Central memory CD8-positive, alpha-beta T cell (primary cell): Measurements from ENCODE around the gene CDK19.
A peak's percentile ranks its signal among the peaks of the same experiment; 100 is the strongest.
"Not testable (repeated sequence)": the region's sequence is repeated elsewhere in the genome, so short reads cannot be mapped to it uniquely, and the experiment has no call there.

Experiments used
- ATAC-seq: fragments of 150-1000 bp; cut with Tn5 transposase; replicated peaks from 2 replicates; pipeline ENCODE4 v1.10.0; 2022; ENCODE audit warnings: mild to moderate bottlenecking, moderate FRiP score, moderate number of reproducible peaks; ENCODE audit not compliant: poor library complexity, severe bottlenecking; ENCODE audit errors: extremely low read depth
- DNase-seq, 2 donors: peaks; one replicate each; pipeline ENCODE4 v3.0.0; 2021; ENCODE audit warnings: low spot score in 2 of 2
- H3K27ac Mint-ChIP-seq: one replicate; pipeline ENCODE4 v1.8.0; 2022; ENCODE audit warnings: low read depth, mild to moderate bottlenecking, moderate library complexity, mixed read lengths
- H3K27me3 Mint-ChIP-seq: one replicate; pipeline ENCODE4 v1.8.0; 2022; ENCODE audit warnings: mixed read lengths
- H3K36me3 Mint-ChIP-seq: one replicate; pipeline ENCODE4 v1.8.0; 2022; ENCODE audit warnings: mild to moderate bottlenecking, moderate library complexity, mixed read lengths; ENCODE audit not compliant: insufficient read depth
- H3K4me1 Mint-ChIP-seq: one replicate; pipeline ENCODE4 v1.8.0; 2022; ENCODE audit warnings: mixed read lengths
- H3K4me3 Mint-ChIP-seq: one replicate; pipeline ENCODE4 v1.8.0; 2022; ENCODE audit warnings: mild to moderate bottlenecking, moderate library complexity, mixed read lengths
- H3K9me3 Mint-ChIP-seq: one replicate; pipeline ENCODE4 v1.8.0; 2022; ENCODE audit warnings: mixed read lengths

CDK19 gene

GRCh38 chr6:110802175-110802574 lies 13.1 kb downstream of the CDK19 start:
- H3K36me3 Mint-ChIP-seq, H3K27me3 Mint-ChIP-seq, H3K4me3 Mint-ChIP-seq, ATAC-seq, DNase-seq, H3K9me3 Mint-ChIP-seq, H3K27ac Mint-ChIP-seq: not testable (repeated sequence)
- peaks cover 31% of the 10 kb centered on the region for H3K4me1 Mint-ChIP-seq

GRCh38 chr6:110800839-110801196 lies 14.5 kb downstream of the CDK19 start:
- no peak overlapping the region for H3K4me3 Mint-ChIP-seq
- peaks cover 31% of the 10 kb centered on the region for H3K4me1 Mint-ChIP-seq
- H3K9me3 Mint-ChIP-seq: no peaks in the 10 kb centered on the region
- H3K36me3 Mint-ChIP-seq: no peaks in the 10 kb centered on the region
- H3K27ac Mint-ChIP-seq: no peak overlapping the region
- DNase-seq (no peak), ATAC-seq (no peak)
- H3K27me3 Mint-ChIP-seq: no peaks in the 10 kb centered on the region

- DNase-seq (no peak), ATAC-seq (no peak)
- H3K27ac Mint-ChIP-seq: no peak overlapping the region
- H3K4me1 Mint-ChIP-seq: peaks cover 29% of the 10 kb centered on the region
- H3K9me3 Mint-ChIP-seq: no peaks in the 10 kb centered on the region
- no peaks in the 10 kb centered on the region for H3K36me3 Mint-ChIP-seq
- H3K27me3 Mint-ChIP-seq: no peaks in the 10 kb centered on the region
- no peak overlapping the region for H3K4me3 Mint-ChIP-seq
These were observed 15.0 kb downstream of the CDK19 start for GRCh38 chr6:110800196-110800838.

GRCh38 chr6:110799655-110800054 lies 15.6 kb downstream of the CDK19 start:
- DNase-seq (no peak), ATAC-seq (no peak)
- H3K27ac Mint-ChIP-seq: no peak overlapping the region
- no peaks in the 10 kb centered on the region for H3K27me3 Mint-ChIP-seq
- no peaks in the 10 kb centered on the region for H3K9me3 Mint-ChIP-seq
- peaks cover 23% of the 10 kb centered on the region for H3K4me1 Mint-ChIP-seq
- no peak overlapping the region for H3K4me3 Mint-ChIP-seq
- no peaks in the 10 kb centered on the region for H3K36me3 Mint-ChIP-seq

- H3K36me3 Mint-ChIP-seq: no peaks in the 10 kb centered on the region
- no peak overlapping the region for H3K4me3 Mint-ChIP-seq
- H3K4me1 Mint-ChIP-seq: peaks cover 23% of the 10 kb centered on the region
- no peak overlapping the region for H3K27ac Mint-ChIP-seq
- no peaks in the 10 kb centered on the region for H3K9me3 Mint-ChIP-seq
- no peak for DNase-seq
- no peak for ATAC-seq
- no peaks in the 10 kb centered on the region for H3K27me3 Mint-ChIP-seq
These were observed 16.1 kb downstream of the CDK19 start for GRCh38 chr6:110799189-110799588.

- no peak for DNase-seq
- H3K36me3 Mint-ChIP-seq: no peaks in the 10 kb centered on the region
- H3K4me1 Mint-ChIP-seq: peaks cover 11% of the 10 kb centered on the region
- no peaks in the 10 kb centered on the region for H3K9me3 Mint-ChIP-seq
- H3K4me3 Mint-ChIP-seq: no peak overlapping the region
- H3K27me3 Mint-ChIP-seq: no peaks in the 10 kb centered on the region
- no peak for ATAC-seq
- H3K27ac Mint-ChIP-seq: no peak overlapping the region
These were observed 20.0 kb downstream of the CDK19 start for GRCh38 chr6:110795271-110795670.

- peaks cover 43% of the 10 kb centered on the region for H3K4me1 Mint-ChIP-seq
- H3K27ac Mint-ChIP-seq: no peak overlapping the region
- H3K9me3 Mint-ChIP-seq: no peaks in the 10 kb centered on the region
- H3K27me3 Mint-ChIP-seq: no peaks in the 10 kb centered on the region
- H3K36me3 Mint-ChIP-seq: no peaks in the 10 kb centered on the region
- no peak overlapping the region for H3K4me3 Mint-ChIP-seq
- DNase-seq (no peak), ATAC-seq (no peak)
These were observed 28.6 kb downstream of the CDK19 start for GRCh38 chr6:110786696-110787095.

GRCh38 chr6:110786271-110786670 lies 29.0 kb downstream of the CDK19 start:
- Mint-ChIP-seq H3K4me1 (peaks cover 48% of the 10 kb centered on the region), H3K27ac (no peak overlapping the region), H3K9me3 (no peaks in the 10 kb centered on the region), H3K27me3 (no peaks in the 10 kb centered on the region), H3K36me3 (no peaks in the 10 kb centered on the region), H3K4me3 (no peak overlapping the region)
- ATAC-seq (no peak), DNase-seq (no peak)

- no peak for ATAC-seq
- H3K27ac Mint-ChIP-seq: peak overlapping the region; percentile 77
- H3K27me3 Mint-ChIP-seq: no peaks in the 10 kb centered on the region
- DNase-seq: no peak
- no peaks in the 10 kb centered on the region for H3K36me3 Mint-ChIP-seq
- H3K4me1 Mint-ChIP-seq: peaks cover 52% of the 10 kb centered on the region
- no peaks in the 10 kb centered on the region for H3K9me3 Mint-ChIP-seq
- no peak overlapping the region for H3K4me3 Mint-ChIP-seq
These were observed 30.7 kb downstream of the CDK19 start for GRCh38 chr6:110784610-110784979.

GRCh38 chr6:110781522-110782214 lies 33.6 kb downstream of the CDK19 start:
- H3K4me1 Mint-ChIP-seq: peaks cover 52% of the 10 kb centered on the region
- H3K27me3 Mint-ChIP-seq: no peaks in the 10 kb centered on the region
- no peak overlapping the region for H3K4me3 Mint-ChIP-seq
- H3K9me3 Mint-ChIP-seq: no peaks in the 10 kb centered on the region
- no peak for ATAC-seq
- no peaks in the 10 kb centered on the region for H3K36me3 Mint-ChIP-seq
- no peak overlapping the region for H3K27ac Mint-ChIP-seq
- DNase-seq: no peak

- no peak for DNase-seq
- Mint-ChIP-seq H3K36me3 (no peaks in the 10 kb centered on the region), H3K27me3 (no peaks in the 10 kb centered on the region), H3K27ac (no peak overlapping the region), H3K4me3 (no peak overlapping the region), H3K9me3 (no peaks in the 10 kb centered on the region), H3K4me1 (peaks cover 24% of the 10 kb centered on the region)
- ATAC-seq: no peak
These were observed 36.9 kb downstream of the CDK19 start for GRCh38 chr6:110778333-110778732.

GRCh38 chr6:110777636-110778035 lies 37.6 kb downstream of the CDK19 start:
- Mint-ChIP-seq H3K4me3 (no peak overlapping the region), H3K27me3 (no peaks in the 10 kb centered on the region), H3K9me3 (no peaks in the 10 kb centered on the region), H3K27ac (no peak overlapping the region), H3K36me3 (no peaks in the 10 kb centered on the region), H3K4me1 (peaks cover 18% of the 10 kb centered on the region)
- DNase-seq (no peak), ATAC-seq (no peak)

GRCh38 chr6:110776413-110776812 lies 38.9 kb downstream of the CDK19 start:
- no peak for ATAC-seq
- Mint-ChIP-seq H3K4me1 (peaks cover 6% of the 10 kb centered on the region), H3K27ac (no peak overlapping the region), H3K4me3 (no peak overlapping the region), H3K9me3 (no peaks in the 10 kb centered on the region), H3K36me3 (no peaks in the 10 kb centered on the region), H3K27me3 (no peaks in the 10 kb centered on the region)
- no peak for DNase-seq
